ENCODE data around the gene CRLF3. TPM values are rescaled to one million over a fixed set of nuclear protein-coding genes. Genes with fewer than 3 reads are reported as not detected.
"Not testable (repeated sequence)": the region's sequence is repeated elsewhere in the genome, so short reads cannot be mapped to it uniquely, and the experiment has no call there.

CRLF3 gene
- polyA plus RNA-seq, 1 donor from 2014 or later: 76.6 TPM

- Mint-ChIP-seq H3K4me3 (peak overlapping the region; percentile 92 to 96 (median 94)), H3K4me1 (peaks cover 32 to 35% (median 33%) of the 10 kb centered on the region in 3 donors), H3K9me3 (no peaks in the 10 kb centered on the region), H3K27me3 (no peaks in the 10 kb centered on the region), H3K27ac (peak overlapping the region; percentile 67 to 98 (median 93)), H3K36me3 (peaks cover 3% of the 10 kb centered on the region)
Observed at GRCh38 chr17:30824002-30824355, 513 bp downstream of the CRLF3 start.

- Mint-ChIP-seq H3K9me3 (no peaks in the 10 kb centered on the region), H3K4me1 (peaks cover 37 to 39% (median 38%) of the 10 kb centered on the region in 3 donors), H3K36me3 (peaks cover 3% of the 10 kb centered on the region), H3K27ac (peak overlapping the region; percentile 67 to 98 (median 93)), H3K4me3 (peak overlapping the region; percentile 92 to 96 (median 94)), H3K27me3 (no peaks in the 10 kb centered on the region)
Observed at GRCh38 chr17:30823421-30823820, 1.1 kb downstream of the CRLF3 start.

- Mint-ChIP-seq H3K4me1 (peaks cover 38 to 40% (median 39%) of the 10 kb centered on the region in 3 donors), H3K4me3 (peak overlapping the region; percentile 86 to 96 (median 93)), H3K27ac (peak overlapping the region; percentile 53 to 98 (median 67))
- not testable (repeated sequence) for H3K9me3 Mint-ChIP-seq, H3K36me3 Mint-ChIP-seq, H3K27me3 Mint-ChIP-seq
Observed at GRCh38 chr17:30822919-30823318, 1.6 kb downstream of the CRLF3 start.

- peaks cover 38 to 41% (median 39%) of the 10 kb centered on the region in 3 donors for H3K4me1 Mint-ChIP-seq
- peak overlapping the region; percentile 67 to 98 (median 78) for H3K27ac Mint-ChIP-seq
- no peaks in the 10 kb centered on the region for H3K9me3 Mint-ChIP-seq
- H3K27me3 Mint-ChIP-seq: no peaks in the 10 kb centered on the region
- H3K4me3 Mint-ChIP-seq: peak overlapping the region; percentile 86 to 96 (median 93)
- peaks cover 3% of the 10 kb centered on the region for H3K36me3 Mint-ChIP-seq
Observed at GRCh38 chr17:30821871-30822723, 2.4 kb downstream of the CRLF3 start.

GRCh38 chr17:30819971-30820705 is 4.4 kb downstream of the CRLF3 start:
- peak overlapping the region; percentile 67 to 96 (median 86) for H3K27ac Mint-ChIP-seq
- H3K4me1 Mint-ChIP-seq: peaks cover 42 to 45% (median 45%) of the 10 kb centered on the region in 3 donors
- peak overlapping the region; percentile 66 to 91 (median 80) for H3K4me3 Mint-ChIP-seq
- H3K27me3 Mint-ChIP-seq: no peaks in the 10 kb centered on the region
- peaks cover 3% of the 10 kb centered on the region for H3K36me3 Mint-ChIP-seq
- H3K9me3 Mint-ChIP-seq: no peaks in the 10 kb centered on the region

- Mint-ChIP-seq H3K4me3 (peak overlapping the region in 1 of 4 donors; percentile 62), H3K4me1 (peaks cover 36 to 46% (median 41%) of the 10 kb centered on the region in 3 donors), H3K9me3 (no peaks in the 10 kb centered on the region), H3K27ac (no peak overlapping the region), H3K27me3 (no peaks in the 10 kb centered on the region), H3K36me3 (no peaks in the 10 kb centered on the region)
Observed at GRCh38 chr17:30816165-30816564, 8.3 kb downstream of the CRLF3 start.

GRCh38 chr17:30814860-30815259 is 9.6 kb downstream of the CRLF3 start:
- H3K27ac Mint-ChIP-seq: peak overlapping the region in 1 of 3 donors; percentile 39
- not testable (repeated sequence) for H3K9me3 Mint-ChIP-seq, H3K27me3 Mint-ChIP-seq, H3K36me3 Mint-ChIP-seq, H3K4me3 Mint-ChIP-seq
- H3K4me1 Mint-ChIP-seq: peaks cover 35 to 43% (median 38%) of the 10 kb centered on the region in 3 donors

GRCh38 chr17:30814236-30814635 is 10.3 kb downstream of the CRLF3 start:
- H3K4me1 Mint-ChIP-seq: peaks cover 38 to 44% (median 40%) of the 10 kb centered on the region in 3 donors
- H3K27ac Mint-ChIP-seq: peak overlapping the region in 1 of 3 donors; percentile 39
- H3K9me3 Mint-ChIP-seq, H3K4me3 Mint-ChIP-seq, H3K36me3 Mint-ChIP-seq, H3K27me3 Mint-ChIP-seq: not testable (repeated sequence)

- Mint-ChIP-seq H3K4me3 (peak overlapping the region in 3 of 4 donors; percentile 54 to 79 (median 63)), H3K9me3 (no peaks in the 10 kb centered on the region), H3K36me3 (peaks cover 2% of the 10 kb centered on the region), H3K27me3 (no peaks in the 10 kb centered on the region), H3K27ac (peak overlapping the region; percentile 80 to 81 (median 81)), H3K4me1 (peaks cover 40 to 44% (median 42%) of the 10 kb centered on the region in 3 donors)
Observed at GRCh38 chr17:30812218-30813177, 12.0 kb downstream of the CRLF3 start.

- Mint-ChIP-seq H3K27me3 (no peaks in the 10 kb centered on the region), H3K36me3 (peaks cover 2% of the 10 kb centered on the region), H3K4me1 (peaks cover 48 to 52% (median 50%) of the 10 kb centered on the region in 3 donors), H3K9me3 (no peaks in the 10 kb centered on the region), H3K4me3 (peak overlapping the region; percentile 79 to 93 (median 90)), H3K27ac (peak overlapping the region; percentile 96 to 99 (median 98))
Observed at GRCh38 chr17:30809867-30810266, 14.6 kb downstream of the CRLF3 start.

- peaks cover 2% of the 10 kb centered on the region for H3K36me3 Mint-ChIP-seq
- H3K27ac Mint-ChIP-seq: peak overlapping the region; percentile 96 to 99 (median 98)
- H3K4me3 Mint-ChIP-seq: peak overlapping the region; percentile 79 to 93 (median 90)
- no peaks in the 10 kb centered on the region for H3K27me3 Mint-ChIP-seq
- H3K9me3 Mint-ChIP-seq: no peaks in the 10 kb centered on the region
- H3K4me1 Mint-ChIP-seq: peaks cover 54 to 57% (median 55%) of the 10 kb centered on the region in 3 donors
Observed at GRCh38 chr17:30808785-30809286, 15.7 kb downstream of the CRLF3 start.

GRCh38 chr17:30807896-30808295 is 16.6 kb downstream of the CRLF3 start:
- Mint-ChIP-seq H3K4me3 (peak overlapping the region in 3 of 4 donors; percentile 57 to 93 (median 60)), H3K36me3 (peaks cover 2% of the 10 kb centered on the region), H3K4me1 (peaks cover 46 to 54% (median 49%) of the 10 kb centered on the region in 3 donors), H3K27ac (peak overlapping the region; percentile 63 to 99 (median 98)), H3K9me3 (no peaks in the 10 kb centered on the region), H3K27me3 (no peaks in the 10 kb centered on the region)

- H3K4me1 Mint-ChIP-seq: peaks cover 39 to 49% (median 42%) of the 10 kb centered on the region in 3 donors
- peaks cover 2% of the 10 kb centered on the region for H3K36me3 Mint-ChIP-seq
- H3K9me3 Mint-ChIP-seq: no peaks in the 10 kb centered on the region
- H3K27me3 Mint-ChIP-seq: no peaks in the 10 kb centered on the region
- peak overlapping the region in 2 of 3 donors; percentile 71 to 87 for H3K27ac Mint-ChIP-seq
- peak overlapping the region in 3 of 4 donors; percentile 39 to 78 (median 61) for H3K4me3 Mint-ChIP-seq
Observed at GRCh38 chr17:30805944-30806456, 18.5 kb downstream of the CRLF3 start.

- no peaks in the 10 kb centered on the region for H3K27me3 Mint-ChIP-seq
- H3K36me3 Mint-ChIP-seq: peaks cover 2% of the 10 kb centered on the region
- H3K9me3 Mint-ChIP-seq: no peaks in the 10 kb centered on the region
- peaks cover 17 to 22% (median 21%) of the 10 kb centered on the region in 3 donors for H3K4me1 Mint-ChIP-seq
- peak overlapping the region in 1 of 3 donors; percentile 63 for H3K27ac Mint-ChIP-seq
- no peak overlapping the region for H3K4me3 Mint-ChIP-seq
Observed at GRCh38 chr17:30801671-30802070, 22.8 kb downstream of the CRLF3 start.
